ENCODE data around the gene ATG7.

DNA sequence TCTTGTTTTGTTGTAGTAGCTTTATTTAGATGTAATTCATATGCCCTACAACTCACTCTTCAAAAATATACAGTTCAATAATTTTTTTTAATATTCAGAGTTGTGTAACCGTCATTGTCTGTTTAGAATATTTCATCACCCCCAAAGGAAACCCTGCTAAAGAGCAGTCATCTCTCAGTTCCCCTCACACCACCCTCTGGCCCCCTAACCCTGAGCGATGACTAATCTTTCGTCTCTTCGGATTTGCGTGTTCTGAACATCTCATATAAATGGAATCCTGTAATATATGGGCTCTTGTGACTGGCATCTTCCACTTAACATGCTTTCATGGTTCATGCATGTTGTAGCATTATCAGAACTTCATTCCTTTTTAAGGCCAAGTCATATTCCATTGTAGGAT, 183.8 kb downstream of the ATG7 start:
- no peak for TF ChIP-seq EZH2 (IDR thresholded peaks at IDR 0.05)
- TF ChIP-seq, protein P1, sequence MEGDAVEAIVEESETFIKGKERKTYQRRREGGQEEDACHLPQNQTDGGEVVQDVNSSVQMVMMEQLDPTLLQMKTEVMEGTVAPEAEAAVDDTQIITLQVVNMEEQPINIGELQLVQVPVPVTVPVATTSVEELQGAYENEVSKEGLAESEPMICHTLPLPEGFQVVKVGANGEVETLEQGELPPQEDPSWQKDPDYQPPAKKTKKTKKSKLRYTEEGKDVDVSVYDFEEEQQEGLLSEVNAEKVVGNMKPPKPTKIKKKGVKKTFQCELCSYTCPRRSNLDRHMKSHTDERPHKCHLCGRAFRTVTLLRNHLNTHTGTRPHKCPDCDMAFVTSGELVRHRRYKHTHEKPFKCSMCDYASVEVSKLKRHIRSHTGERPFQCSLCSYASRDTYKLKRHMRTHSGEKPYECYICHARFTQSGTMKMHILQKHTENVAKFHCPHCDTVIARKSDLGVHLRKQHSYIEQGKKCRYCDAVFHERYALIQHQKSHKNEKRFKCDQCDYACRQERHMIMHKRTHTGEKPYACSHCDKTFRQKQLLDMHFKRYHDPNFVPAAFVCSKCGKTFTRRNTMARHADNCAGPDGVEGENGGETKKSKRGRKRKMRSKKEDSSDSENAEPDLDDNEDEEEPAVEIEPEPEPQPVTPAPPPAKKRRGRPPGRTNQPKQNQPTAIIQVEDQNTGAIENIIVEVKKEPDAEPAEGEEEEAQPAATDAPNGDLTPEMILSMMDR (IDR thresholded peaks at IDR 0.05), result no peak
- no peak for TF ChIP-seq EZH2phosphoT487 (IDR thresholded peaks at IDR 0.05)

Measured in neural progenitor cell (in vitro differentiated cells).